IPS-NIHi7 (cell line): ENCODE data around the gene SPRYD3.

Experiments used
- DNase-seq: peaks from one replicate; pipeline ENCODE4 v3.0.0; 2012; ENCODE audit warnings: mixed read lengths; ENCODE audit errors: extremely low spot score

Gene SPRYD3

DNA sequence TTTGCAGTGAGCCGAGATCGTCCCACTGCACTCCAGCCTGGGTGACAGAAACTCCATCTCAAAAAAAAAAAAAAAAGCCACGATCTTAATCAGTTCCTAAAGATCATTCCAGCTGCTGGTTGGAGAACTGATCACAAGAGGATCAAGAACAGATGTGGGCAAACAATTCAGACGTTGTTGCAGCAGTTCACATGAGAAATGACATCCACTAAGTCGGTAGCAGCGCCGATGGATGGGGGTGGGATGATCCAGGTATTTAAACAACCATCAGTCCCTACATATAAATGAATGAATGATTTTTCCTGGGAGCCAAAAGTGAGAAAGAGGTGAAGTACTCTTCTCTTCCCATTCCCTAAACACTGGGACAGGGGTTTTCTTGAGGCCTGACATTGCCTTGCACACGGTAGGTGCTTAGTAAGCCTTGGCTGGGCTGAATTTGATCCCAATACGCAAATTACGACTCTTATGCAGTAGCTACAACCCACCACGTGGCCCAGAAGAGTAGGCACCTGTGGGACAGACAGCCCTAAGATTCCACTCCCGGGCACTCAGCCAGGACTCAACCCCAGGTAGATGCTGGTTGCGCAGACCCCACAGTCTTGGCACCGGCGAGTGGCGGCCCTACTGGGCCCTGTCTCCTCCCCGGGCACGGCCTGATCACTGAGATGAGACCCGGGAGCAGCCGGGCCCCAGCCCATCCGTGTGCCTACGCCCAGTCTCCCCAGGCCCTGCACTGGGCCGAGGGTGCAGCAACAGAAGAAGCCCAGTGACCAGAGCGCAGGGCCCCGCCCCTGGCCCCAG is 565 bp downstream of the SPRYD3 start:
- DNase-seq = no peak

GRCh38 chr12:53077030-53077429 is 2.2 kb downstream of the SPRYD3 start:
- no peak for DNase-seq

DNA sequence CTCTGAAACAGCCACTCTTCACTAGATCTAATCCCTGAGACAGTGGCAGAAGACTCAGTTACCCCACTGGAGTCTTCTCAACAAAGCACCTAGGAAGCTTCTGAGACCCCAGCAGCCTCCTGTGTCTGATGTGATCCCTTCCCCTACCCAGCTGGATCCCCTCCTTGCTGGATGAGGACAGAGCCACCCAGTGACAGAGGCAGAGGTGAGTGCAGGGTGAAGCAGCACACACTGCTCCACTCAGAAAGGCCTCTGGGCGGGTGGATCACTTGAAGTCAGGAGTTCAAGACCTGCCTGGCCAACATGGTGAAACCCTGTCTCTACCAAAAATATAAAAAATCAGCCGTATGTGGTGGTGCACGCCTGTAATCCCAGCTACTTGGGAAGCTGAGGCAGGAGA is 2.7 kb downstream of the SPRYD3 start:
- no peak for DNase-seq

DNA sequence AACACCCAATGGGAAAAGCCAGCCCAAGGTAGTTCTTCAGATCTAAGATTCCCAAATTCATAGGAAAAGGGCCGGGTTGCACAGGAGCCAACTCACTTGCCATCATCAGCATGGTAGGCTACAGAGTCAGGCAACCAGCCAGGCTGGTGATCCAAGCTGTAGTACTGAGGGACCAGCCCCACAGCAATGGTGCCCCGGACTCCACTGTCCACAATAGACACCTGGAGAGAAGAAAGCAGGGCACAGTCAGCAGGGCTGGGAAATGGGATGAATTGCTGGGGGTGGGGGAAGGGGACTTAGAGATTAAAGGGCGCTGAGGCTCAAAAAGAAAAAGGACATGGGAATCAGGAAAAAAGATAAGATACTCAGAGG is 4.2 kb downstream of the SPRYD3 start:
- no peak for DNase-seq

DNA sequence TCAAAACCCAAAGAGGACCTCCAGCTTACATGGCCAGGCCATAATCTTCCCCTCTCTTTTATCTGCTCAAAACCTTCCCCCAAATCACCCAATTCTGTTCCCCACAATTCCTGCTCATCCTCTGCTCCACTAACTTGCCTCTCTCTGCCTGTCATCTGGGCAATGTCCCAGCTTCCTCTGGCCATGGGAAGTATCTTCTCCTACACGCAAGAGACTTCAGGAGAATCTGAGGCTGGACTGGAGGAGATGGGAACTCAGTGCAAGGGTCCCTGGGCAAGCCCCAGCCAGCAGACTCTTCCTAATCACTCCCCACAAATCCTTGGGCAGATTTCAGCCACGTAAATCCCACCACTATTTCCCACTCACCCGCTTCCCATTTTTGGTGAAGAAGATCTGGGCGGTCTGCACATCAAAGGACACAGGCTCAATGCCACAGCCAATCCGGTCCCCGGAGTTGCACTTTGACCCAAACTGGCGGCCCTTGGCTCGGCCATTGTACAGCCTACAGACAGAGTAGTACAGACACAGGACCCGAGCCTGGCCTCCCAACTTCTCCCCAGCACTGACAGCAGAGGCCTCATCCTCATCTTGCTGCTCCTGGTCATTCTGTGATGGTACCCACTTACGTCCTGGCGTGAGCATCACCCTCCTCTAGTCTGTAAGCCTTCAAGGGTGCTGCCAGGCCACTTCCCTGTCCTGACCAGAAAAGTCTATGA is 4.7 kb downstream of the SPRYD3 start:
- no peak for DNase-seq

GRCh38 chr12:53073881-53074280 is 5.3 kb downstream of the SPRYD3 start:
- DNase-seq = no peak

DNA sequence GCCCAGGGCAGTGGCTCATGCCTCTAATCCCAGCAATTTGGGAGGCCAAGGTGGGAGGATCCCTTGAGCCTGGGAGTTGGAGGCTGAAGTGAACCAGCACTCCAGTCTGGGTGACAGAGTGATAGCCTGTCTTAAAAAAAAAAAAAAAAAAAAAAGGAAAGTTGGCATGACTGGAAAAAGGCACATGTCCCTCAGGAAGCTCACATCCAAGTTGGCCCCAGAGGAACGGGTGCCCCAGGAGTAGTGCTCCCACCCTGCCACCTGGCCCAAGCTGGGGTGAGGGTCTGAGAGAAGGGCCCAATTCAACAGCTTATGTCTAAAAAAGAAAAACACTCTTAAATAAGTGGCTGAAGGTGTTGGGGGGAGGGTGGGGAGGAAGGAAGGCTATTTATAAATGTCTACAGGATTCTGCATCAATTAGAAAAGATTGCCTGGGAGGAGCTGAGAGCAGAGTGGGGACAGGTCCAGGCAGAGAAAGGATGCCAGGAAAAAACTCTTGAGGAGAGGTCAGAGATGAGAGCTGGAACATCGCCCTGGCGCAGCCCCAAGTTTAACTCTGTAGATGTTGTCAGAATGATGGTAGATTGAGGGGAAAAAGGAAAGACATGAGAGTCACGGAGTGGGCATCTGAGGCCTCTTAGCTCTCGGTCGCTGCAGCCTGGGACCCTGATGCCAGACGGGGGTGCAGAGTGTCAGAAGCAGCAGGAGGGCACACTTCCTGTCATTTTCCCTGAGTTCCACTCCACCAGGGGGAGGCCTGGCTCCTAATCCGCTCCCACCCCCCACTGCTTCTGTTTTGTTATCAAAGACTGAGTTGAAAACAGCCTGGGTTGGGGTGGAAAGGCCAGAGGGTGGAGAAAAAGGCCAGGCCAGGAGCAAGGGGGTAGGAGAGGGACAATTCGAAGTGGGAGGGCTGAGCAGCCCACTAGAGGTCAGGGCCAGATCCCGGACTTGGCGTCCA is 7.3 kb downstream of the SPRYD3 start:
- DNase-seq = peak; percentile 50

DNA sequence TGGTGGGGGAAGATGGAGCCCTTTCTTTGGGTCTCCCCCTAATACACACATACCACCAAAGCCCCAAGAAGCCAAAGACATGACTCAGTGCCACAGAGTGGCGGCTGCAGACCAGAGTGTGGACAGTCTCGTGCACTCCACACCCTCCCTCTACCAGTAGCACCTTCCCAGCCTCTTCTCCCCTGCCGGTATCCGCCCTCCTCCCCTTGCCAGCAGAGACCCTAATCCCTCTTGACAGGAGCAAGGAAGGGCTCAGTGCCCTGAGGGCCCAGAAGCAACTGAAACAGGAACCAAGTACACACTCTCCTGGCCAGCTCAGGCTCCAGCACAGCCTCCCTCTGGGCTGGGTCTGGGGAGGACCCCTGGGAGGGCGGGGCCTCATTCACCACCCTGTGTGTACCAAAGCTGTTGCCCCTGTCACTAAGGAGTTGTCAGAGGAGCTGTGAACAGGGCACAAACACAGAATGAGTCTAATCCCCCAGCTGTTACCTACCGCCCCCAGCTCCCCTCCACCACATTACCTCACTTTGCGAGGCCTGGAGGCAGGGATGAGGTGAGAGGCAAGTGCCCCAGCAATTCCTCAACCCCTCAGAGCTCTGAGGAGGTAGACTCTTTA is 8.2 kb downstream of the SPRYD3 start:
- no peak for DNase-seq

- DNase-seq = no peak
Measured at GRCh38 chr12:53069621-53070410, 9.4 kb downstream of the SPRYD3 start.

DNA sequence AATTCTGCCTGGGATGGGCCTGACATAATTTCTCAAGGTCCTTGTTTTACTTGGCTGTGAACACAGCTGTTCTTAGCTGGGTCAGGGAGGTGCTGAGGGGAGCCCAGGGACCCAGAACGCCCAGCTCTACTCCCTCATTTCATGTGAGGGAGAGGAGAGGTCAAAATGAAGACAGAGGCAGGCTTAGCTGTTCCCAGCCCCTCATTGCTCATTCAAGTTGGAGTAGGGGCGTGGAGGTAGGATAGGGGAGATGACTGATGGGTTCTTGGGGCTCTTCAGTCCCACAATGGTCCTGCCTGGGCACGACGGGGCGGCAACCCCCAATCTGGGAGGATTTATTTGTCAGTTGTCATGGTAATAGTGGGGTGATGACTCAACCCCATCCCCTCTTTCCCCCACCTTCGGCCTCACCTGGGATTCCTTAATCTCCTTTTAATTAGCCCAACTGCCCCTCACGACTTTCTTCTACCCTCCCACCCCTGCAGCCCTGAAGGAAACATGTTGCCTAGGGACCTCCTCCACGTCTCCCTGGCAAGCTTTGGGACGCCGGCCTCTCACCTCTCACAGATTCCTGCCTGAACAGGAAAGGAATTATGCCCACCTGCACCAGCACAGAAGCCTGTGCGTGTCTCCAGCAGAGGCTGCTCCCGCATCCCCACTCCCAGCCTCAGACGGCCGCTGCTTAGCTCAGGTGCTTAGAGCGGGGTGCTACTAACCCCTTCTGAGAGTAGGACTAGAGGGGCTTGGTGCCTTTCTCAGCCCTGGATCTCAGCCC is 10.2 kb downstream of the SPRYD3 start:
- DNase-seq = no peak

- no peak for DNase-seq
Measured at GRCh38 chr12:53067993-53068770, 11.0 kb downstream of the SPRYD3 start.

GRCh38 chr12:53067074-53067992 is 11.9 kb downstream of the SPRYD3 start:
- DNase-seq = no peak

DNA sequence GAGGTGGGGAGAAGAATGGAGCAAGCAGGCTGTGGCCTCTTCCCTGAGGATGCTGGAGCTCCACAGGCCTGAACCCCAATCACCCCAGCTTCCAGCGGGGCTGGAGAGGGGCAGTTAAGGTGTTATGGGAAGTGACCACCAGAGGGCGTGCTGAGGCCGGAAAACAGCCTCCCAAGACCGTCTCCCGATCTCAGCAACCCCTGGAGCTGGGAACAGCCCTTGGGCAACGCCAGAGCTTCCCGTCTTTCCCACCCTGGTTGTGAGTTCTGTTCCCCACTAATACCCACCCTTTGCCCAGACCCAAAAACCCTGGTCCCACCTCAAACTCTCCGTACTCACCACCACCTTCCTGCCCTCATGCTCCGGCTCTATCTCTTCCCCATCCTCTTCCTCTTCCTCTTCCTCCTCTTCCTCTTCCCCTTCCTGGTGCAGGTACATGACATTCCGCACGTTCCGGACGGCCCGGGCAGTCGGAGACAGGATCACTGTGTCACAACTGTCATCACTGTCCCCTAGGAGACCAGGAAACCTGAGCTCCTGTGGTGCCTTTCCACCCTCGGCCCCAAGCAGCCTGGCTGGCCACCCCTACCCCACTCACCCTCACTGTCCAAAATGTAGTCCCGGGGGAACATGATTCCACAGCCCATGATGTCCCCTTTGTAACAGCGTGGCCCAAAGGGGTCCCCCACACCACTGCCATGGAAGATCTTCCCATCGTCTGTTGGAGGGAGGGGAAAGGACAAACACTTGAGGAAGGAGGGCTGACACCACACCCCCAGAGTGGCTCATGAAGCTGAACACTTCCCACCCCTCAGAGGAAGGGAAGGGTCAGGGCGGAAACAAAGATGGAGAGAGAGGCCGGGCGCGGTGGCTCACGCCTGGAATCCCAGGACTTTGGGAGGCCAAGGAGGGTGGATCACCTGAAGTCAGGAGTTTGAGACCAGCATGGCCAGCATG is 12.9 kb downstream of the SPRYD3 start:
- peak; percentile 91 for DNase-seq

GRCh38 chr12:53065470-53065869 is 13.7 kb downstream of the SPRYD3 start:
- DNase-seq = no peak

- DNase-seq = no peak
Measured at GRCh38 chr12:53064613-53065436, 14.4 kb downstream of the SPRYD3 start.
